Activated gamma-delta T cell treated with anti-CD3 and anti-CD28 coated beads, Interleukin-2, amount 50 U/mL, for 16 hours (primary cell): Measurements from ENCODE around the gene PLPP4.

ENCODE experiments used
- DNase-seq: peaks from one replicate; pipeline ENCODE4 v3.0.0-alpha.2; 2020; ENCODE audit warnings: low read depth

PLPP4 gene

GRCh38 chr10:120610791-120611190, 153.8 kb downstream of the PLPP4 start:
- no peak for DNase-seq

GRCh38 chr10:120612756-120613155, 155.7 kb downstream of the PLPP4 start:
- no peak for DNase-seq

DNA sequence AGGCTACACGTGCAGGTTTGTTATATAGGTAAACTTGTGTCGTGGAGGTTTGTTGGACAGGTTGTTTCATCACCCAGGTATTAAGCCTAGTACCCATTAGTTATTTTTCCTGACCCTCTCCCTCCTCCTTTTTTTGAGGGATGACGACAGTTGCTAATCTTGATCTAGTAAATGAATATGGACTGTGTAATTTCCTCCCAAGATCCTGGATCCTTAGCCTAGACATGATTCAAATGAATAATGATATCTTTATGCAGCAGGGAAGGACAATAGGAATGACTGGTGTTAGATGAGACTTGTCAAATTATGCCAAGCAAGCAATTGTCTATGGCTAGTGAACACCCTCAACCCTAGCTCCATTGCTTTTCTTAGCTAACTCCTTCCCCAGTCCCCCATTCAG, 156.2 kb downstream of the PLPP4 start:
- DNase-seq = no peak

DNA sequence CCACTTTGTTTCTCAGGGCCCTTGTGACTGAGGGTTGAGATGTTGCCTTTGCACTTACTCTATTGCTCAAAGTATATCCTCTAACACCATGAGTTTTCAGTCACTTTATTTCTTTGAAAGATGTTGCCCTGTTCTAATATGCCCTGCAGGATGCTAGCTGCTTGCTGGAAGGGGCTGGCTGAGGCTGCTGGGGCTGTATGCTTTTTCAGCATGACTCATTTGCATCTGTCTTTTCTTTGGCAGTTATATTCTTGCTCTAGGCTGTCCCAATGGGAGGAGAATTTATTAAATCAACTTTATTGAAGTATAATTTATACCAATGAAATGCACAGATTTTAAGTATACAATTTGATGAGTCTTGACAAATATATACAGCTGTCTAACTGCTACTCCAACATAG, 157.7 kb downstream of the PLPP4 start:
- no peak for DNase-seq

- DNase-seq = no peak
Measured at GRCh38 chr10:120616311-120616911, 159.4 kb downstream of the PLPP4 start.

DNA sequence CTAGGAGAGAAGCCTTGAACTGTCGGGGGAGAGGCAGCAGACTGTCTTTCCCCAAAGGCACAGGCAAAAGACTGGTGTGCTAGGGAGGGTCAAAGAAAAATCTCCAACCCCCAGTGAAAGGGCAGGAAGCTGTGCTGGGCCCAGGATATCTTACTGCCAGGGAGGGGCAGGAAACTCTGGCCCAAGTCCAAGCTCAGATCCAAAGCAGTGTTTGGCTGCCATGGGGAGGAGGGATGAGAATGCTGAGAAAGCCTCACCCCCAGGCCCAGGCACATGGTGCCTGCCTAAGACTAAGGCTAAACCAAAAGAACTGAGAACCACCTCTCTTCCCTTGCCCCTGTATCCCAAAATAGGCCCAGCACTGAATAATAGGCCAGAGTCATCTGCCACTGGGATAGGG, 171.2 kb downstream of the PLPP4 start:
- DNase-seq = no peak

DNA sequence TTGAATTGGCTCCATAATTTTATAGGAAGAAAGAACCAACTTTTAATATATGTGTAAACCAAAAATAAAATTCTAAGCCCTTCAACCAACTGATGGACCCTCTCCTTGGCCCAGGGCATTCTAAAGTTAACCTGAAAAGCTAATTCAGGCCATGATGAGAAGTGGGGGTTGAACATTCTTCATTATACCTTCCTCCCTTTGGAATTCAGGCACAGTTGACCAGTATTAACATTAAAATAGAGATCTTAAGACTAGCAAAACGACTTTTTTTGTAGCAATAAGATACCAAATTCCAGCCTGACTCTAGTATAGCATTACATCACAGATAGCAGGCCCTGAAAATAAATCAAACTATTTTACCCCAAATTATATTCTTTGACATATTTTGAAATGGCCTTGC, 173.2 kb downstream of the PLPP4 start:
- DNase-seq = no peak

GRCh38 chr10:120632047-120632446, 175.0 kb downstream of the PLPP4 start:
- DNase-seq = no peak

GRCh38 chr10:120632942-120633341, 175.9 kb downstream of the PLPP4 start:
- DNase-seq = no peak

DNA sequence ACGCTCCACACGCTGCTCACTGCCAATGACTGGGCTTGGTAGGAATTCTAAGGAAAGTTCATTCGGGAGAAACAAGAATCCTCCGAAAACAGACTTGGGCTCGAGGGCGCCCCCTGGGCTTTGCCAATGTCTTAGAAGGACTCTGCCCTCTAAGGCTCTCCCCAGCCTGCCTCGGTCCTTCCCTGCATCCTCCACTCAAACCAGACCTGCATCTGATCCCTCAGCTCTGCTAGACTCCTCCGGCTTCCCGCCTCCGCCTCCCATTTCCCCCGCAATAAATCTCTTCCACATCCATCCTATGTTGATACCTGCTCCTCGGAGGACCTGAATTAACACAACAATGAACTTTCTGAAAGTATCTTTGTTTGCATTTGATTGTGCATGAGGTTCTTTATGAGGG, 177.6 kb downstream of the PLPP4 start:
- DNase-seq = no peak
